Right cardiac atrium (tissue), 5 donors: ENCODE measurements around the gene ALDH3B1. TPM values are rescaled to one million over a fixed set of nuclear protein-coding genes. Genes with fewer than 3 reads are reported as not detected.

Experiments
- ATAC-seq, 2 donors: fragments of 200-7000 bp; cut with Tn5 transposase; one replicate each; pipeline versions ENCODE4 v1.8.0 to v1.9.1; 2020; ENCODE audit warnings: moderate library complexity in 2 of 2, mild to moderate bottlenecking in 1 of 2
- DNase-seq, 3 donors: peaks; one replicate each; pipeline ENCODE4 v3.0.0-alpha.2; 2020
- H3K27ac ChIP-seq: one replicate; pipeline ENCODE4 v1.5.1; 2013; ENCODE audit warnings: mild to moderate bottlenecking, low read length, control low read depth, moderate library complexity
- H3K27me3 ChIP-seq: one replicate; pipeline ENCODE4 v1.6.1; 2013; ENCODE audit not compliant: control insufficient read depth, insufficient read depth
- H3K4me1 ChIP-seq: one replicate; pipeline ENCODE4 v1.6.1; 2013; ENCODE audit warnings: low read length; ENCODE audit not compliant: control insufficient read depth, insufficient read depth
- H3K4me3 ChIP-seq: one replicate; pipeline ENCODE4 v1.5.1; 2013; ENCODE audit warnings: low read length, control low read depth
- H3K9me3 ChIP-seq: one replicate; pipeline ENCODE4 v1.6.1; 2013; ENCODE audit warnings: low read length; ENCODE audit not compliant: control insufficient read depth
- WGBS: extraction: QIAGEN DNeasy Blood & Tissue Kit; methylation state at CpG from one replicate; pipeline ENCODE4 v1.1.7; 2013; 5-methylcytosine and 5-hydroxymethylcytosine counted together
- intact Hi-C, 4 donors: fragments of 100-400 bp; cut with DNase I; formaldehyde crosslinking; loops; one replicate each; pipeline versions ENCODE4 v1.11.0 to v1.14.0; 2022 to 2023
- microRNA-seq, 2 donors: library from miRNA; unstranded; fragments of <30 nt; microRNA quantifications; one replicate each; pipeline ENCODE4 v1.2.0, GENCODE V29; 2020 to 2021
- polyA plus RNA-seq: library from polyadenylated mRNA; stranded (reverse); fragments of 200-250 nt; gene quantifications from one replicate; pipeline ENCODE4 v1.2.3, GENCODE V29; 2013
- total RNA-seq, 4 donors: library from RNA; stranded (reverse); fragmentation: NEBNext Ultra II Directional; extraction: Animal tissue kit (Norgen Biotek cat#: 25700); gene quantifications; one replicate each; pipeline ENCODE4 v1.2.1, GENCODE V29; 2021
- donor health status: healthy with polysubstance abuse.
- donor health status: DM: no; HTN: yes; CAD: no.
- donor health status: DM: no; HTN: no; CAD: no.
- donor health status: DM: no; HTN: yes; CAD: no; lungs with severe emphysema.
- donor health status: DM: yes; HTN: yes; CAD: no.

ALDH3B1 gene
- total and polyA plus RNA-seq, 5 donors, result 2.9 to 5.7 (median 4.6) TPM

GRCh38 chr11:68066742-68067141, 56.6 kb downstream of the ALDH3B1 start:
- DNase-seq, result peak in 1 of 3 donors; percentile 25
- intact Hi-C loops, result no loop called here
- H3K27me3 ChIP-seq, result no peaks in the 10 kb centered on the region
- WGBS, result 82% methylated on average over 3 of the region's 3 CpGs
- H3K27ac ChIP-seq, result no peak overlapping the region
- no peaks in the 10 kb centered on the region for H3K9me3 ChIP-seq
- peak in 1 of 2 donors; percentile 22 for ATAC-seq
- no peak overlapping the region for H3K4me3 ChIP-seq
- H3K4me1 ChIP-seq, result no peaks in the 10 kb centered on the region

- no peak overlapping the region for H3K27ac ChIP-seq
- ATAC-seq (peak; percentile 46 to 72), DNase-seq (no peak)
- 64% methylated on average over 5 of the region's 5 CpGs for WGBS
- H3K4me1 ChIP-seq, result no peaks in the 10 kb centered on the region
- H3K9me3 ChIP-seq, result no peaks in the 10 kb centered on the region
- H3K4me3 ChIP-seq, result no peak overlapping the region
- intact Hi-C loops, result no loop called here
- H3K27me3 ChIP-seq, result no peaks in the 10 kb centered on the region
These were observed 57.9 kb downstream of the ALDH3B1 start for GRCh38 chr11:68067991-68068390.

- Histone ChIP-seq H3K4me1 (peaks cover 2% of the 10 kb centered on the region), H3K27ac (no peak overlapping the region), H3K4me3 (no peak overlapping the region), H3K9me3 (no peaks in the 10 kb centered on the region), H3K27me3 (no peaks in the 10 kb centered on the region)
- intact Hi-C loops, result no loop called here
- 83% methylated on average over 3 of the region's 3 CpGs for WGBS
- DNase-seq, result no peak
- ATAC-seq, result no peak
These were observed 61.3 kb downstream of the ALDH3B1 start for GRCh38 chr11:68071281-68072048.

- no peak for DNase-seq
- H3K9me3 ChIP-seq, result no peaks in the 10 kb centered on the region
- H3K4me3 ChIP-seq, result no peak overlapping the region
- no peak for ATAC-seq
- no peak overlapping the region for H3K27ac ChIP-seq
- WGBS, result 74% methylated on average over 10 of the region's 10 CpGs
- H3K27me3 ChIP-seq, result no peaks in the 10 kb centered on the region
- H3K4me1 ChIP-seq, result peaks cover 8% of the 10 kb centered on the region
- intact Hi-C loops, result no loop called here
These were observed 64.6 kb downstream of the ALDH3B1 start for GRCh38 chr11:68074584-68075352.

- no peaks in the 10 kb centered on the region for H3K27me3 ChIP-seq
- no peak overlapping the region for H3K27ac ChIP-seq
- intact Hi-C loops, result no loop called here
- DNase-seq (no peak), ATAC-seq (no peak)
- peaks cover 8% of the 10 kb centered on the region for H3K4me1 ChIP-seq
- WGBS, result 83% methylated on average over 11 of the region's 11 CpGs
- H3K4me3 ChIP-seq, result no peak overlapping the region
- no peaks in the 10 kb centered on the region for H3K9me3 ChIP-seq
These were observed 66.4 kb downstream of the ALDH3B1 start for GRCh38 chr11:68076371-68077042.

GRCh38 chr11:68077617-68078582, 67.8 kb downstream of the ALDH3B1 start:
- WGBS, result 70% methylated on average over 8 of the region's 8 CpGs
- peak; percentile 29 to 61 for ATAC-seq
- H3K4me3 ChIP-seq, result no peak overlapping the region
- no peaks in the 10 kb centered on the region for H3K27me3 ChIP-seq
- no peak for DNase-seq
- no peaks in the 10 kb centered on the region for H3K9me3 ChIP-seq
- intact Hi-C loops, result no loop called here
- H3K4me1 ChIP-seq, result peaks cover 8% of the 10 kb centered on the region
- H3K27ac ChIP-seq, result no peak overlapping the region

Small RNA genes within 50 kb of the gene (microRNA-seq; reads per million reads assigned to microRNA genes)
- gene MIR4691 (0 to 0.42 reads per million in 2 donors), gene MIR6753 (0 reads per million in 2 donors), gene MIR7113 (0.54 to 3.8 reads per million in 2 donors)

Other genes starting within 250 kb of the ALDH3B1 start
- 10 to 100 TPM in 3 of 4 donors, 1 to 10 TPM in 1; 9.0 to 13.2 (median 11.9) TPM for gene UNC93B1, start 6.2 kb upstream of the ALDH3B1 start, total RNA-seq
- gene UNC93B1, start 6.2 kb upstream of the ALDH3B1 start, polyA plus RNA-seq, result 6.9 TPM
- 100 to 1,000 TPM; 334 to 454 (median 391) TPM for gene NDUFS8, start 20.4 kb downstream of the ALDH3B1 start, total RNA-seq
- gene NDUFS8, start 20.4 kb downstream of the ALDH3B1 start, polyA plus RNA-seq, result 642 TPM
- gene TCIRG1, start 28.7 kb downstream of the ALDH3B1 start, total RNA-seq, result 10 to 100 TPM; 23.4 to 40.2 (median 36.6) TPM
- gene TCIRG1, start 28.7 kb downstream of the ALDH3B1 start, polyA plus RNA-seq, result 38.3 TPM
- 10 to 100 TPM in 2 of 4 donors, 1 to 10 TPM in 2; 8.7 to 11.1 (median 9.7) TPM for gene CHKA, start 111.1 kb downstream of the ALDH3B1 start, total RNA-seq
- 10.9 TPM for gene CHKA, start 111.1 kb downstream of the ALDH3B1 start, polyA plus RNA-seq
- gene KMT5B, start 203.0 kb downstream of the ALDH3B1 start, total RNA-seq, result 10 to 100 TPM; 28.2 to 31.4 (median 30.6) TPM
- gene KMT5B, start 203.0 kb downstream of the ALDH3B1 start, polyA plus RNA-seq, result 14.2 TPM